ENCODE results near the gene MCM7. TPM values are rescaled to one million over a fixed set of nuclear protein-coding genes. Genes with fewer than 3 reads are reported as not detected.

Gene MCM7
- total RNA-seq, 4 donors from 2014 or later: 16.6 to 51.3 (median 26.5) TPM

- H3K4me1 ChIP-seq: peaks cover 0 to 17% of the 10 kb centered on the region in 2 donors
- H3K36me3 ChIP-seq: peaks cover 28 to 30% of the 10 kb centered on the region in 2 donors
- peak; percentile 79 to 85 for DNase-seq
- intact Hi-C loops (cut with DNase I): no loop called here
- no peaks in the 10 kb centered on the region for H3K9me3 ChIP-seq
- peak within 1 kb of the TSS; percentile 28 to 79 (median 72) for H3K4me3 ChIP-seq (replicated peaks in 1 of 3)
- WGBS, 2 donors: 0 to 1% methylated on average over 38 to 46 of the region's 68 CpGs
- no peaks in the 10 kb centered on the region for H3K27me3 ChIP-seq
- peak in 1 of 6 experiments; percentile 11 for TF ChIP-seq CTCF (IDR thresholded peaks at IDR 0.05)
- TF ChIP-seq POLR2A (IDR thresholded peaks at IDR 0.05): peak; percentile 57 to 84
- H3K27ac ChIP-seq: peak within 1 kb of the TSS; percentile 83 to 88 (median 84)
These were observed 12.4 kb downstream of the MCM7 start, which contains the start of gene COPS6 for GRCh38 chr7:100088621-100089457. COPS6 (plus strand) TSS chr7:100088969; CDS start chr7:100088991, 22 bp downstream.

GRCh38 chr7:100088095-100088620 is 13.0 kb downstream of the MCM7 start:
- peaks cover 0 to 17% of the 10 kb centered on the region in 2 donors for H3K4me1 ChIP-seq
- H3K9me3 ChIP-seq: no peaks in the 10 kb centered on the region
- H3K36me3 ChIP-seq: peaks cover 22 to 23% of the 10 kb centered on the region in 2 donors
- intact Hi-C loops (cut with DNase I): no loop called here
- H3K27ac ChIP-seq: peak overlapping the region; percentile 83 to 88 (median 84)
- WGBS, 2 donors: 69 to 71% methylated on average over 11 of the region's 11 CpGs
- H3K4me3 ChIP-seq (replicated peaks in 1 of 3): peak overlapping the region; percentile 28 to 79 (median 72)
- H3K27me3 ChIP-seq: no peaks in the 10 kb centered on the region
- TF ChIP-seq POLR2A (IDR thresholded peaks at IDR 0.05): no peak
- no peak for TF ChIP-seq CTCF (IDR thresholded peaks at IDR 0.05)
- peak; percentile 33 to 49 for DNase-seq

- Histone ChIP-seq H3K27me3 (no peaks in the 10 kb centered on the region), H3K9me3 (no peaks in the 10 kb centered on the region), H3K27ac (no peak overlapping the region), H3K4me1 (peaks cover 9 to 24% of the 10 kb centered on the region in 2 donors), H3K4me3 (replicated peaks in 1 of 3) (no peak overlapping the region), H3K36me3 (peaks cover 14% of the 10 kb centered on the region in 2 donors)
- 71% methylated on average over 10 of the region's 10 CpGs for WGBS, 2 donors
- intact Hi-C loops (cut with DNase I): no loop called here
- TF ChIP-seq CTCF (IDR thresholded peaks at IDR 0.05): no peak
- TF ChIP-seq POLR2A (IDR thresholded peaks at IDR 0.05): no peak
- no peak for DNase-seq
These were observed 14.0 kb downstream of the MCM7 start for GRCh38 chr7:100087055-100087750.

- WGBS, 2 donors: 76 to 78% methylated on average over 3 of the region's 3 CpGs
- TF ChIP-seq POLR2A (IDR thresholded peaks at IDR 0.05) (no peak), CTCF (IDR thresholded peaks at IDR 0.05) (no peak)
- DNase-seq: no peak
- Histone ChIP-seq H3K4me3 (replicated peaks in 1 of 3) (no peak overlapping the region), H3K27ac (no peak overlapping the region), H3K4me1 (peaks cover 15 to 31% of the 10 kb centered on the region in 2 donors), H3K27me3 (no peaks in the 10 kb centered on the region), H3K36me3 (no peaks in the 10 kb centered on the region), H3K9me3 (no peaks in the 10 kb centered on the region)
- intact Hi-C loops (cut with DNase I): no loop called here
These were observed 15.7 kb downstream of the MCM7 start for GRCh38 chr7:100085515-100085914.

Measured in thyroid gland (tissue), 4 donors.